ENCODE data around the gene JAG1.

The JAG1 gene

DNA sequence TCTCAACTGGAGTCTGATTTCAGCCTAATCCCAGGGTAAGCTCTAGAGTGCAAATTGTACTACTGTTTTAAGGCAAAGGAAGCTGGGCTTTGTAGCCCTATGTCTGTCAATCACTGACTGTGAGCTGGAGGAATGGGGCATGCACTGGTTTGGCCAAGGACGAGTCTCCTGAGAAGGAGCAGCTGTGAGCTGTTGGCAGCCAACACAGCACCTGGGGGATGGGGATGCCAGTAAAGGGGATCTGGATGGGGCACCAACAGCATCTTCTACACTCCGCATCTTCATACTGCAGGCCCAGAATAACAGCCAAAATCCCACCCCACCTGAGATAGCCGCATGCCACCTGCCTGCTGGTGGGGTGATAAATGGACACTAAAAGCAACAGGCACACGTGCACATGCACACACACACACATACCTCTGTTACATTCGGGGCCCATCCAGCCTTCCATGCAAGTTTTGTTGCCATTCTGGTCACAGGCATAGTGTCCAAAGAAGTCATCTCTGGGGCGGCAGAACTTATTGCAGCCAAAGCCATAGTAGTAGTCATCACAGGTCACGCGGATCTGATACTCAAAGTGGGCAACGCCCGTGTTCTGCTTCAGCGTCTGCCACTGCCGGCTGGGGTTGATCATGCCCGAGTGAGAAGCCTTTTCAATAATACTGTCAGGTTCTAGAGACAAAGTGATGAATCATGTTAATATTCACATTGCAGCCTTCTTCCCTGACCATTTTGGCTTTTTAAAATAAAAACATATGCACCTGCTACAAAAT is 15.6 kb downstream of the JAG1 start:
- TF ChIP-seq, protein P1, sequence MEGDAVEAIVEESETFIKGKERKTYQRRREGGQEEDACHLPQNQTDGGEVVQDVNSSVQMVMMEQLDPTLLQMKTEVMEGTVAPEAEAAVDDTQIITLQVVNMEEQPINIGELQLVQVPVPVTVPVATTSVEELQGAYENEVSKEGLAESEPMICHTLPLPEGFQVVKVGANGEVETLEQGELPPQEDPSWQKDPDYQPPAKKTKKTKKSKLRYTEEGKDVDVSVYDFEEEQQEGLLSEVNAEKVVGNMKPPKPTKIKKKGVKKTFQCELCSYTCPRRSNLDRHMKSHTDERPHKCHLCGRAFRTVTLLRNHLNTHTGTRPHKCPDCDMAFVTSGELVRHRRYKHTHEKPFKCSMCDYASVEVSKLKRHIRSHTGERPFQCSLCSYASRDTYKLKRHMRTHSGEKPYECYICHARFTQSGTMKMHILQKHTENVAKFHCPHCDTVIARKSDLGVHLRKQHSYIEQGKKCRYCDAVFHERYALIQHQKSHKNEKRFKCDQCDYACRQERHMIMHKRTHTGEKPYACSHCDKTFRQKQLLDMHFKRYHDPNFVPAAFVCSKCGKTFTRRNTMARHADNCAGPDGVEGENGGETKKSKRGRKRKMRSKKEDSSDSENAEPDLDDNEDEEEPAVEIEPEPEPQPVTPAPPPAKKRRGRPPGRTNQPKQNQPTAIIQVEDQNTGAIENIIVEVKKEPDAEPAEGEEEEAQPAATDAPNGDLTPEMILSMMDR (conservative IDR thresholded peaks at IDR 0.05): no peak
- peak overlapping the region; percentile 67 for H3K27ac ChIP-seq

DNA sequence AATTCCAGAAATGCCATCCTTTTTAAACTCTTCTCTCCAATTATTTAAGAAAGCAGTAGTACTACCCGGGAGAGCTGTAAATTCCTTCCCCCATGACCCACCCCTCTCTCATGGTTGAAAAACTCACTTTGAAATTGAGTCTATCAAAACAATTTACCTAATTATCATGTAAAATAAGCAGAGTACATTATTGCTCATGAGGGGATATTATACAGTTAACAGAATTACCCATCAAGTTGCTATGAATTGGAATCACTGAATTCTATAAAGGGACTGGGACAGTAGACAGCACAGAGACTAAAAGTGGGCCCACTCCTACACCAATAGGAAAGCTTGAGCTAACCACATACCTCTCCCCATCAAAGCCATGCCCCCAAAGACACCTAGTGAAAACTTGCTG is 16.3 kb downstream of the JAG1 start:
- H3K27ac ChIP-seq: no peak overlapping the region

DNA sequence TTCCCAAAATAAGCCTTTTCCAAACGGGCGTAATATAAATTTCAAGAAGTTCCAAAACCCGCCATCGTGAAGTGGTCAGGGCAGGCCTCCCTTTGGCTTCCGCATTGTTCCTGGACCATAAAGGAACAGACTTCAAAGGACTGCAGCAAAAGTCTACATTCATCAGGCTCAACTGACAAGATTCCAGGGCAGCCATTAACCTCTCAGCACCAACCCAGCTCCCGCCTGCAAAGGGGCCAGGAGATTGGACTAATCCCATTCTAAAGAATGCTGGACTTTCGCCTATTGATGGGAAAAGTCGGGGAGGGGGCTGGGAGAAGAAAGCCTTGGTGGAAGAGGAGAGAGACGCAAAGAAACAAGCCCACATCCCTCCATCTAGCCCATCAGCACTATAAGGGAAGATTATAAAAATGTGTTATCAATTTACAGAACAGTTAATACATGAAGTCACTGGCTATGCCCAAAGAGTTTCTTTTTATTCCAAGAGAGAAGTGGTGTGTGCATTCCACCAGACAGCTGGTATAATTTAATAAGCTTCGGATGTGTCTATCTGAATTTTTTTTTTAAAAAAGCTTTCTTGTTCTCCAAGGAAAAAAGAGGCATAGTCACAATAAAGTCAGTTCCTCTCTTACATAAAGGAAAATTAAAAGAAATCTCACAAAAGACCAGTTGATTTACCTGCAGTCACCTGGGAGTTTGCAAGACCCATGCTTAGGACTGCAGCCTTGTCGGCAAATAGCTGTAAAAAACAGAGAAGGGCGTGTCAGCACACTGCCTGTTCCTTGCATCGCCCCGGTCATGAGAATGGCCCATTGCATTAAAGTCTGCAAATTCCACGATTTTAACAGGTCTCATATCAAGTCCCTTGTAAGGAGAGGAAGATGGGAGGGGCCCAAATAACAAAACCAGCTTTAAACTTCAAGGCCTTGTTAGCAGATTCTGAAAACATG is 17.8 kb downstream of the JAG1 start:
- TF ChIP-seq, protein P1 (conservative IDR thresholded peaks at IDR 0.05): no peak

More for the DNA sequence above, 16.3 kb downstream of the JAG1 start:
- TF ChIP-seq, protein P1 (conservative IDR thresholded peaks at IDR 0.05): no peak

DNA sequence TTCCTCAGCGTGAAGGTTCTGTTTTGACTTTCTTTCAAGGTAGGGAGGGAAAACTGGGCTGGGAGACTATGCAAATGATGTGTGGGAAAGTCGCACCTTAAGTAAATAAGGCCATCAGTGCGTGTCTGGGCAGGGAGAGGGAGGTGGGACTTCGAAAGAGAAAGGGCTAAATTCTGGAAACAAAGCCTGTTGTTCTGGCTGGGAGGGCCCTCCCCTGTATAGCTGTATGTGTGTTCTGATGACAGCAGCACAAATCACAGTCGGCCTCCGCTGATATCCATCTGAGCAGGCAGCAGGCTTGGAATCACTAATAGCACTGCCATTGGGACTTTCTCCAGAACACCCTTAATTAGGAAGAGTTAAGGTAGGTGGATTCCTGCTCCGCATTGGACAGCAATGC is 19.2 kb downstream of the JAG1 start:
- H3K27ac ChIP-seq: no peak overlapping the region
- TF ChIP-seq, protein P1 (conservative IDR thresholded peaks at IDR 0.05): no peak

More for the DNA sequence above, 17.8 kb downstream of the JAG1 start:
- no peak overlapping the region for H3K27ac ChIP-seq

DNA sequence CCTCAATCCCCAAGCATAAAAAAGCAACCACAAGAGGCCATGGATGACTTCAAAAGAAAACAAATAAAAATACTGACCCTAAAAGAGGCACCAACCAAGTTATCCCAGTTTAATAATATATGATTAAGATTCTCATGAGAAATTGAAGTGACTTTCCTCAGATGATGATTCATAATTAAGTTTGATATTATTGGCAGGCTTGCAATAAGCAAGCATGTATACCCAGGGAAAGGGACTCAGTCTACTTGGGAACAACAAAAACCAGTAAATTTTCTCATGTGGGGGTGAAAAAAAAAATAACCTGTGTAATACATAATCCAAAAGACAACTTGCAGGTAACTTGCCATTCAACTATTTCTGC is 19.6 kb downstream of the JAG1 start:
- TF ChIP-seq, protein P1 (conservative IDR thresholded peaks at IDR 0.05): no peak

DNA sequence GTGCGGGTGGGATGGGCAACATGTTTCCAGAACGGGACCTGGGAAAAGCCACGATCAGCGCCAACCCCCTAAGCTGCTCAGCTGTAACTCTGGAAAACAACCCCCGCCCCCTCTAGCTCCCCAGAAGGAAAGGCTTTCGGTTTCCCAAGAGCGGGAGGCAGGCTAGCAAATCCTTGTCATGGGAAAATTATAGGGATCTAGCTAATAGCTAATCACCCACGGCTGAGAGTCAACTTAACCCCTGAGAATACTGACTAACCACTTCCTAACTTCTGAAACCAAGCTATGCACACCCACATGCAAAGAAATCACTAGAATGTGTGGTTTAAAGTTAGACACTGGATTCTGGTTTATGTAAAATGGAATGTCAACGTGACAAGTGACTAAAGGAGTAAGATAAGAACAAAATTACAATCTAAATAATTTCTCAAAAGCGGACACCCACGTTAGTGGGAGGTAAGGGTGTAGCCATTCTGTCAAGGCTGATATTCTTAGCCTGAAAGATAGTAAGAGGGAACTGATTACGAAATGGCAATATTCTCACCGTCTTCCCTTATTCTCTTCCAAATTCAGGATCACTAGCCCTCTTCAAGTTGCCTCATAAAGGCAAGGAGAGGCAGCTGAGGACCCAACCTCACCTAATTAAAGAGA is 20.1 kb downstream of the JAG1 start:
- H3K27ac ChIP-seq: no peak overlapping the region
- TF ChIP-seq, protein P1 (conservative IDR thresholded peaks at IDR 0.05): no peak

More for the DNA sequence above, 19.6 kb downstream of the JAG1 start:
- H3K27ac ChIP-seq: no peak overlapping the region
